K562 (cell line): ENCODE results near the gene DPYSL3. TPM values are rescaled to one million over a fixed set of nuclear protein-coding genes. Genes with fewer than 3 reads are reported as not detected.

ENCODE experiments used
- ATAC-seq: fragments of 200-7000 bp; cut with Tn5 transposase; 3 replicates; pipeline ENCODE4 v1.9.1; 2020; ENCODE audit warnings: moderate library complexity
- BruUV-seq: library from RNA; stranded (reverse); fragments of 400-500 nt; replicated peaks from 2 replicates; lab custom pipeline; 2021; lab: Mats Ljungman, UMichigan
- CTCF ChIA-PET: fragments of 300-600 bp; formaldehyde crosslinking; extraction: SDS; loops from one replicate; lab custom pipeline; 2021; ENCODE audit warnings: low intra/inter-chr PET ratio; lab: Yijun Ruan, JAX
- POLR2A ChIA-PET: fragments of 300-600, 350-650 bp; sonication (Branson Sonifier 250); formaldehyde crosslinking; extraction: SDS; loops from one replicate; lab custom pipeline; 2021; ENCODE audit warnings: antibody characterized with exemption, inconsistent platforms; lab: Yijun Ruan, JAX
- DNase-seq, 4 experiments: peaks; one replicate each; pipeline versions ENCODE4 v3.0.0 to v3.0.0-alpha.2; 2011 to 2018; ENCODE audit warnings: low spot score in 3 of 4, mixed read lengths in 3 of 4; ENCODE audit errors: extremely low read depth in 1 of 4
- FAIRE-seq: peaks from 2 replicates; lab custom pipeline; 2011; peaks lifted over from hg19 to GRCh38; lab: Jason Lieb, UNC
- H2AFZ ChIP-seq: 2 replicates; pipeline ENCODE4 v1.6.0; 2011; ENCODE audit warnings: low read depth, low read length, control low read depth, inconsistent platforms
- H3K27ac ChIP-seq: fragments of 200-600 bp; 3 replicates; pipeline ENCODE4 v1.8.0; 2011; ENCODE audit warnings: low read depth, mild to moderate bottlenecking, control low read depth, inconsistent platforms, low read length, moderate library complexity, mixed read lengths; ENCODE audit errors: extremely low read depth
- H3K27me3 ChIP-seq, 2 experiments: fragments of 300-600 bp in 1 of 2; 2 replicates in 1 of 2; 3 replicates in 1 of 2; pipeline versions ENCODE4 v1.6.0 to v1.8.0; 2011; ENCODE audit warnings: inconsistent platforms in 2 of 2, low read length in 2 of 2, mild to moderate bottlenecking in 1 of 2, mixed read lengths in 1 of 2, moderate library complexity in 1 of 2; ENCODE audit not compliant: control insufficient read depth in 2 of 2, insufficient read depth in 2 of 2
- H3K36me3 ChIP-seq: fragments of 300-600 bp; 3 replicates; pipeline ENCODE4 v1.8.0; 2011; ENCODE audit warnings: mild to moderate bottlenecking, low read length, inconsistent platforms; ENCODE audit not compliant: control insufficient read depth, insufficient read depth
- H3K4me1 ChIP-seq, 2 experiments: fragments of 200-600 bp in 1 of 2; replicated peaks in 1 of 2; 2 replicates in 1 of 2; 3 replicates in 1 of 2; pipeline versions ENCODE4 v1.5.1 to v1.8.0; 2011; ENCODE audit warnings: inconsistent platforms in 2 of 2, low read length in 2 of 2, mild to moderate bottlenecking in 1 of 2, mixed read lengths in 1 of 2, moderate library complexity in 1 of 2; ENCODE audit not compliant: control insufficient read depth in 2 of 2, insufficient read depth in 2 of 2
- H3K4me2 ChIP-seq: 2 replicates; pipeline ENCODE4 v1.6.1; 2011; ENCODE audit warnings: low read length, control low read depth, inconsistent platforms, mixed read lengths; ENCODE audit not compliant: insufficient read depth
- H3K4me3 ChIP-seq: fragments of 200-600 bp; sonication (generic), shearing (Covaris generic); 2 replicates; pipeline ENCODE4 v1.5.1; 2016; ENCODE audit warnings: control low read depth, inconsistent platforms
- H3K79me2 ChIP-seq: fragments of 200-600 bp; 3 replicates; pipeline ENCODE4 v1.8.0; 2011; ENCODE audit warnings: low read length, inconsistent platforms; ENCODE audit not compliant: control insufficient read depth, insufficient read depth
- H3K9ac ChIP-seq, 2 experiments: 2 replicates each; pipeline versions ENCODE4 v1.6.0 to v1.6.1; 2011; ENCODE audit warnings: low read depth in 2 of 2, low read length in 2 of 2, control low read depth in 1 of 2, inconsistent platforms in 1 of 2, mild to moderate bottlenecking in 1 of 2, mixed read lengths in 1 of 2; ENCODE audit not compliant: insufficient read depth in 1 of 2
- H3K9me1 ChIP-seq: one replicate; pipeline ENCODE4 v1.6.0; 2011; ENCODE audit warnings: inconsistent platforms, mild to moderate bottlenecking, low read length, moderate library complexity; ENCODE audit not compliant: control insufficient read depth, insufficient read depth
- H3K9me3 ChIP-seq: replicated peaks from 2 replicates; pipeline ENCODE4 v1.5.1; 2011; ENCODE audit warnings: low read depth, low read length, inconsistent platforms; ENCODE audit not compliant: control insufficient read depth, insufficient read depth
- H4K20me1 ChIP-seq: replicated peaks from 2 replicates; pipeline ENCODE4 v1.6.1; 2011; ENCODE audit warnings: low read length, inconsistent platforms, mixed read lengths; ENCODE audit not compliant: control insufficient read depth, insufficient read depth
- CHD2 ChIP-seq: IDR thresholded peaks from 2 replicates; pipeline ENCODE4 v1.6.1; 2011; ENCODE audit warnings: low read depth, low read length
- CREB1 ChIP-seq, 2 experiments: sonication (generic) in 1 of 2; formaldehyde crosslinking in 1 of 2; IDR thresholded peaks; 2 replicates each; pipeline versions ENCODE4 v1.6.1 to v1.8.0; 2012 to 2022; ENCODE audit warnings: inconsistent platforms in 1 of 2, mild to moderate bottlenecking in 1 of 2, missing genetic modification reagents in 1 of 2, moderate library complexity in 1 of 2
- DIDO1 ChIP-seq: fragments of 450-650 bp; IDR thresholded peaks from 2 replicates; pipeline ENCODE4 v1.6.1; 2016; ENCODE audit warnings: low read depth, missing biosample characterization, missing genetic modification characterization
- ETV5 ChIP-seq: sonication (generic); formaldehyde crosslinking; IDR thresholded peaks from 2 replicates; pipeline ENCODE4 v1.4.0; 2020; ENCODE audit warnings: low read depth, mild to moderate bottlenecking, missing genetic modification reagents
- FOXJ2 ChIP-seq: fragments of 200-800 bp; sonication (Bioruptor generic); IDR thresholded peaks from 2 replicates; pipeline ENCODE4 v1.6.1; 2016; ENCODE audit warnings: missing genetic modification characterization, missing compliant biosample characterization
- KLF1 ChIP-seq: fragments of 450-650 bp; IDR thresholded peaks from 2 replicates; pipeline ENCODE4 v1.6.1; 2016; ENCODE audit warnings: missing genetic modification characterization, missing compliant biosample characterization
- MAFF ChIP-seq: IDR thresholded peaks from 2 replicates; pipeline ENCODE4 v1.6.1; 2012; ENCODE audit warnings: low read length, improper control_type of control experiment
- MYNN ChIP-seq, 2 experiments: sonication (generic); formaldehyde crosslinking in 1 of 2; IDR thresholded peaks; 2 replicates each; pipeline versions ENCODE4 v1.5.0 to v1.6.1; 2016 to 2020; ENCODE audit warnings: antibody characterized with exemption in 1 of 2, missing genetic modification reagents in 1 of 2
- NR3C1 ChIP-seq: sonication (generic); formaldehyde crosslinking; IDR thresholded peaks from 2 replicates; pipeline ENCODE4 v1.8.1; 2022; ENCODE audit warnings: missing genetic modification reagents
- ZNF23 ChIP-seq: fragments of 250-450 bp; sonication (Bioruptor Pico); IDR thresholded peaks from 2 replicates; pipeline ENCODE4 v1.4.0; 2020; ENCODE audit warnings: mild to moderate bottlenecking
- WGBS: fragments of 100-300 bp; shearing (Covaris generic); methylation state at CpG from one replicate; pipeline ENCODE4 v1.1.6; 2016; ENCODE audit warnings: low coverage, mixed read lengths; ENCODE audit not compliant: insufficient coverage; ENCODE audit errors: missing lambda C conversion rate; 5-methylcytosine and 5-hydroxymethylcytosine counted together
- in situ Hi-C: fragments of 300-500 bp; cut with MboI; formaldehyde crosslinking; loops from 4 replicates; pipeline ENCODE4 v1.15.0; 2018; ENCODE audit warnings: inconsistent platforms, mixed read lengths
- intact Hi-C: fragments of 100-400 bp; cut with micrococcal nuclease; formaldehyde crosslinking; loops from 2 replicates; pipeline ENCODE4 v1.14.2; 2022
- polyA plus RNA-seq, 8 experiments: library from polyadenylated mRNA; depleted of rRNA in 4 of 8; stranded (reverse) in 5 of 8; unstranded in 3 of 8; fragments of >200 nt; fragmentation: Nextera tagmentation in 2 of 8; fragmentation: Illumina TruSeq in 1 of 8; extraction: Ambion mirVana in 2 of 8; extraction: Trizol in 1 of 8; gene quantifications; 2 replicates each; pipeline versions ENCODE4 v1.2.1 to v1.2.3, GENCODE V29; 2011 to 2014; ENCODE audit warnings: inconsistent platforms in 1 of 8, missing spikeins in 1 of 8
- total RNA-seq, 7 experiments: library from RNA; depleted of rRNA in 6 of 7; stranded (reverse); fragments of >200 nt in 6 of 7; fragmentation: Illumina TruSeq in 2 of 7; extraction: Trizol in 2 of 7; gene quantifications; 2 replicates each; pipeline versions ENCODE4 v1.2.1 to v1.2.3, GENCODE V29; 2011 to 2021; ENCODE audit warnings: low replicate concordance in 1 of 7
- TF ChIP-seq, protein P1 (sequence below): fragments of 450-650 bp; IDR thresholded peaks from 2 replicates; pipeline ENCODE4 v1.6.1; 2017; ENCODE audit warnings: mild to moderate bottlenecking, moderate library complexity
- TF ChIP-seq, protein P2 (sequence below): fragments of 250-450 bp; sonication (Bioruptor Pico); IDR thresholded peaks from 2 replicates; pipeline ENCODE4 v1.5.0; 2021
- TF ChIP-seq, protein P3 (sequence below): fragments of 250-450 bp; sonication (Bioruptor Pico); IDR thresholded peaks from 2 replicates; pipeline ENCODE4 v1.4.0; 2020

DPYSL3 gene
- total and polyA plus RNA-seq, 9 of the 15 experiments (the other 6 are each of a cell fraction or from before 2014, with no cell fraction given): 0.07 to 0.55 TPM; not detected in 7

DNA sequence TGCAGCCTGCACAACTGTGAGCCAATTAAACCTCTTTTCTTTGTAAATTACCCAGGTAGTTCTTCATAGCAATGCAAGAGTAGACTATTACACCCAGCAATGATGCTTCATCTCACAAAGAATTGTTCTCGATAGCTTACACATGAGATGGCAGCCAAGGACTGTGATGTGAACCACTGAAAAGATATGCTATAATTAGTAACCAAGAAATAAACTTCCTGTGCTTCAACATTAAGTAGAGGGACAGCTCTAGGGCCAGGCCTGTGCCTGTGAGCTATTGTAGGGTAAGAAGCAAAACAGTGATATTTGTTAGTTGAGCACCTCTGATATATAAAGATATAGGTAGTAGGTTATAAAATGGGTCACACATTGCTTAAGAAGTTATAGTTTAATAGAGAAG, 41.8 kb upstream of the DPYSL3 start (continued):
- TF ChIP-seq, protein P1, sequence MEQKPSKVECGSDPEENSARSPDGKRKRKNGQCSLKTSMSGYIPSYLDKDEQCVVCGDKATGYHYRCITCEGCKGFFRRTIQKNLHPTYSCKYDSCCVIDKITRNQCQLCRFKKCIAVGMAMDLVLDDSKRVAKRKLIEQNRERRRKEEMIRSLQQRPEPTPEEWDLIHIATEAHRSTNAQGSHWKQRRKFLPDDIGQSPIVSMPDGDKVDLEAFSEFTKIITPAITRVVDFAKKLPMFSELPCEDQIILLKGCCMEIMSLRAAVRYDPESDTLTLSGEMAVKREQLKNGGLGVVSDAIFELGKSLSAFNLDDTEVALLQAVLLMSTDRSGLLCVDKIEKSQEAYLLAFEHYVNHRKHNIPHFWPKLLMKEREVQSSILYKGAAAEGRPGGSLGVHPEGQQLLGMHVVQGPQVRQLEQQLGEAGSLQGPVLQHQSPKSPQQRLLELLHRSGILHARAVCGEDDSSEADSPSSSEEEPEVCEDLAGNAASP: no peak
- TF ChIP-seq ETV5 (CRISPR knock-in tag) (no peak), MYNN (IDR thresholded peaks at IDR 0.05) (no peak), MYNN (CRISPR knock-in tag; IDR thresholded peaks at IDR 0.05) (no peak), CHD2 (no peak)
- TF ChIP-seq, protein P2, sequence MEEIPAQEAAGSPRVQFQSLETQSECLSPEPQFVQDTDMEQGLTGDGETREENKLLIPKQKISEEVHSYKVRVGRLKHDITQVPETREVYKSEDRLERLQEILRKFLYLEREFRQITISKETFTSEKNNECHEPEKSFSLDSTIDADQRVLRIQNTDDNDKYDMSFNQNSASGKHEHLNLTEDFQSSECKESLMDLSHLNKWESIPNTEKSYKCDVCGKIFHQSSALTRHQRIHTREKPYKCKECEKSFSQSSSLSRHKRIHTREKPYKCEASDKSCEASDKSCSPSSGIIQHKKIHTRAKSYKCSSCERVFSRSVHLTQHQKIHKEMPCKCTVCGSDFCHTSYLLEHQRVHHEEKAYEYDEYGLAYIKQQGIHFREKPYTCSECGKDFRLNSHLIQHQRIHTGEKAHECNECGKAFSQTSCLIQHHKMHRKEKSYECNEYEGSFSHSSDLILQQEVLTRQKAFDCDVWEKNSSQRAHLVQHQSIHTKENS (CRISPR knock-in tag): no peak

DNA sequence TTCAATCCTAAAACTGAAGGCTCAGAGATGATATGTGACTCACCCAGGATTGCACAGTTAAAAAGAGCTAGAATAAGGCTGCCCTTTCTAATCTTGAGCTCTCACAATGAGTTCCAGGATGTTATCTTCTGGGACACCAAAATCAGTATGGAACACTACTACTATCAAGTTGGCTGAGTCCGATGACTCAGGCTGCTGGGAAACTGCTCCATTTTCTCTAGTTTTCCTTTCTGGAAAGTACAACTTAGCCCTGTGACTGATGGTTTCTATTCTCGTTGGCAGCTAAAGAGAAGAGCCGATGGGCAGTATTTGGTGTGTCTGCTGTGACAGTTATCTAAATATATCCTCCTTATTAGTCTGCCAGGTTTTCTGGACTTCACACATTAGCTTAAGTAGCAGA, 37.9 kb upstream of the DPYSL3 start:
- Histone ChIP-seq H3K4me2 (no peak overlapping the region), H3K27me3 (no peaks in the 10 kb centered on the region), H2AFZ (no peak overlapping the region), H3K4me3 (no peak overlapping the region), H3K9me1 (no peaks in the 10 kb centered on the region), H3K79me2 (no peaks in the 10 kb centered on the region), H3K36me3 (no peaks in the 10 kb centered on the region), H4K20me1 (no peaks in the 10 kb centered on the region), H3K4me1 (no peaks in the 10 kb centered on the region), H3K27ac (no peak overlapping the region), H3K9me3 (no peaks in the 10 kb centered on the region), H3K9ac (no peak overlapping the region)
- FAIRE-seq (no peak), ATAC-seq (no peak), DNase-seq (no peak)
- in situ Hi-C loops (no loop called here), intact Hi-C loops (no loop called here)
- ChIA-PET POLR2A (no interaction called here), CTCF (no interaction called here)
- WGBS: 0% methylated on average over 3 of the region's 3 CpGs
- BruUV-seq: no TSS peak
- TF ChIP-seq FOXJ2 (tag) (no peak), ETV5 (CRISPR knock-in tag) (no peak), ZNF23 (CRISPR knock-in tag) (no peak), NR3C1 (CRISPR knock-in tag) (no peak), MAFF (no peak), KLF1 (no peak), DIDO1 (tag) (no peak), CREB1 (IDR thresholded peaks at IDR 0.05) (no peak), CREB1 (CRISPR knock-in tag; IDR thresholded peaks at IDR 0.05) (no peak)
- TF ChIP-seq, protein P3, sequence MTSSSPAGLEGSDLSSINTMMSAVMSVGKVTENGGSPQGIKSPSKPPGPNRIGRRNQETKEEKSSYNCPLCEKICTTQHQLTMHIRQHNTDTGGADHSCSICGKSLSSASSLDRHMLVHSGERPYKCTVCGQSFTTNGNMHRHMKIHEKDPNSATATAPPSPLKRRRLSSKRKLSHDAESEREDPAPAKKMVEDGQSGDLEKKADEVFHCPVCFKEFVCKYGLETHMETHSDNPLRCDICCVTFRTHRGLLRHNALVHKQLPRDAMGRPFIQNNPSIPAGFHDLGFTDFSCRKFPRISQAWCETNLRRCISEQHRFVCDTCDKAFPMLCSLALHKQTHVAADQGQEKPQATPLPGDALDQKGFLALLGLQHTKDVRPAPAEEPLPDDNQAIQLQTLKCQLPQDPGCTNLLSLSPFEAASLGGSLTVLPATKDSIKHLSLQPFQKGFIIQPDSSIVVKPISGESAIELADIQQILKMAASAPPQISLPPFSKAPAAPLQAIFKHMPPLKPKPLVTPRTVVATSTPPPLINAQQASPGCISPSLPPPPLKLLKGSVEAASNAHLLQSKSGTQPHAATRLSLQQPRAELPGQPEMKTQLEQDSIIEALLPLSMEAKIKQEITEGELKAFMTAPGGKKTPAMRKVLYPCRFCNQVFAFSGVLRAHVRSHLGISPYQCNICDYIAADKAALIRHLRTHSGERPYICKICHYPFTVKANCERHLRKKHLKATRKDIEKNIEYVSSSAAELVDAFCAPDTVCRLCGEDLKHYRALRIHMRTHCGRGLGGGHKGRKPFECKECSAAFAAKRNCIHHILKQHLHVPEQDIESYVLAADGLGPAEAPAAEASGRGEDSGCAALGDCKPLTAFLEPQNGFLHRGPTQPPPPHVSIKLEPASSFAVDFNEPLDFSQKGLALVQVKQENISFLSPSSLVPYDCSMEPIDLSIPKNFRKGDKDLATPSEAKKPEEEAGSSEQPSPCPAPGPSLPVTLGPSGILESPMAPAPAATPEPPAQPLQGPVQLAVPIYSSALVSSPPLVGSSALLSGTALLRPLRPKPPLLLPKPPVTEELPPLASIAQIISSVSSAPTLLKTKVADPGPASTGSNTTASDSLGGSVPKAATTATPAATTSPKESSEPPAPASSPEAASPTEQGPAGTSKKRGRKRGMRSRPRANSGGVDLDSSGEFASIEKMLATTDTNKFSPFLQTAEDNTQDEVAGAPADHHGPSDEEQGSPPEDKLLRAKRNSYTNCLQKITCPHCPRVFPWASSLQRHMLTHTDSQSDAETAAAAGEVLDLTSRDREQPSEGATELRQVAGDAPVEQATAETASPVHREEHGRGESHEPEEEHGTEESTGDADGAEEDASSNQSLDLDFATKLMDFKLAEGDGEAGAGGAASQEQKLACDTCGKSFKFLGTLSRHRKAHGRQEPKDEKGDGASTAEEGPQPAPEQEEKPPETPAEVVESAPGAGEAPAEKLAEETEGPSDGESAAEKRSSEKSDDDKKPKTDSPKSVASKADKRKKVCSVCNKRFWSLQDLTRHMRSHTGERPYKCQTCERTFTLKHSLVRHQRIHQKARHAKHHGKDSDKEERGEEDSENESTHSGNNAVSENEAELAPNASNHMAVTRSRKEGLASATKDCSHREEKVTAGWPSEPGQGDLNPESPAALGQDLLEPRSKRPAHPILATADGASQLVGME: no peak
